Endothelial cell of umbilical vein (primary cell): ENCODE measurements around the gene BAD.

Experiments used
- EZH2 ChIP-seq: IDR thresholded peaks from 2 replicates; pipeline ENCODE4 v1.6.1; 2012; ENCODE audit warnings: borderline replicate concordance, low read depth, mild to moderate bottlenecking, moderate library complexity, low read length, inconsistent platforms; ENCODE audit not compliant: severe bottlenecking
- JUN ChIP-seq: IDR thresholded peaks from 2 replicates; pipeline ENCODE4 v1.6.1; 2011; ENCODE audit warnings: borderline replicate concordance, low read depth; ENCODE audit not compliant: insufficient read length, insufficient read depth
- MAX ChIP-seq: IDR thresholded peaks from 2 replicates; pipeline ENCODE4 v1.6.1; 2011; ENCODE audit not compliant: insufficient read depth, insufficient read length
- MYC ChIP-seq: IDR thresholded peaks from one replicate; pipeline ENCODE4 v1.6.1; 2011; ENCODE audit warnings: mild to moderate bottlenecking, low read depth, low read length
- POLR2A ChIP-seq: IDR thresholded peaks from 2 replicates; pipeline ENCODE4 v1.6.1; 2012; ENCODE audit warnings: low read depth, mild to moderate bottlenecking, control low read depth, low read length
- POLR2AphosphoS5 ChIP-seq: IDR thresholded peaks from 2 replicates; pipeline ENCODE4 v1.6.1; 2012; ENCODE audit warnings: low read depth, mild to moderate bottlenecking, control low read depth, low read length, moderate library complexity; ENCODE audit not compliant: insufficient read depth
- TF ChIP-seq, protein P1 (sequence below), 2 donors: IDR thresholded peaks; 1 replicate in 1 of 2; 2 replicates in 1 of 2; pipeline ENCODE4 v1.5.1; 2011; ENCODE audit warnings: low read length in 2 of 2, mild to moderate bottlenecking in 2 of 2, moderate library complexity in 2 of 2, control low read depth in 1 of 2, inconsistent platforms in 1 of 2, low read depth in 1 of 2; ENCODE audit not compliant: insufficient read depth in 1 of 2; ENCODE audit errors: extremely low read depth in 1 of 2

DNA sequence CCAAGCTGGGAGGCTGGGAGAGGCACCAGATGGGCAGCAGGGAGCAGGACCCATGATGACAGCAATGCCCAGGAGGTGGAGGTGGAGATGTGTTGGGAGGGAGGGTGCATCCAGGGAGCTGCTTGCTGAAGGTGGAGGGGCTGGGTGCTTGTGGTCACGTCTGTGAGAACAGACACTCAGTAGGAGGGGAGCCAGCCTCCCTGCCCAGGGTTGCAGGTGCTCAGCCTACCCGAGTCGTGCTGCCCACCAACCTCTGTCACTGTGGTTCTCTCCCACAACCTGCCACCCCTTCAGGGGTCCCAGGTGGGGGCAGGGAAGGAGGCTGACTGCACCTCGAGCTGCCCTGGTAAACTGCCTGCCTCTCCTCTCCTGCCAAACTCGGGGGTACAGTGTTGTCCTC, 38.9 kb upstream of the BAD start:
- TF ChIP-seq, protein P1, sequence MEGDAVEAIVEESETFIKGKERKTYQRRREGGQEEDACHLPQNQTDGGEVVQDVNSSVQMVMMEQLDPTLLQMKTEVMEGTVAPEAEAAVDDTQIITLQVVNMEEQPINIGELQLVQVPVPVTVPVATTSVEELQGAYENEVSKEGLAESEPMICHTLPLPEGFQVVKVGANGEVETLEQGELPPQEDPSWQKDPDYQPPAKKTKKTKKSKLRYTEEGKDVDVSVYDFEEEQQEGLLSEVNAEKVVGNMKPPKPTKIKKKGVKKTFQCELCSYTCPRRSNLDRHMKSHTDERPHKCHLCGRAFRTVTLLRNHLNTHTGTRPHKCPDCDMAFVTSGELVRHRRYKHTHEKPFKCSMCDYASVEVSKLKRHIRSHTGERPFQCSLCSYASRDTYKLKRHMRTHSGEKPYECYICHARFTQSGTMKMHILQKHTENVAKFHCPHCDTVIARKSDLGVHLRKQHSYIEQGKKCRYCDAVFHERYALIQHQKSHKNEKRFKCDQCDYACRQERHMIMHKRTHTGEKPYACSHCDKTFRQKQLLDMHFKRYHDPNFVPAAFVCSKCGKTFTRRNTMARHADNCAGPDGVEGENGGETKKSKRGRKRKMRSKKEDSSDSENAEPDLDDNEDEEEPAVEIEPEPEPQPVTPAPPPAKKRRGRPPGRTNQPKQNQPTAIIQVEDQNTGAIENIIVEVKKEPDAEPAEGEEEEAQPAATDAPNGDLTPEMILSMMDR (IDR thresholded peaks at IDR 0.05; ENCODE audit: extremely low read depth in 1 of 2, insufficient read depth in 1 of 2, low read depth in 1 of 2, low read length in 2 of 2): no peak
- TF ChIP-seq POLR2A (no peak), POLR2AphosphoS5 (no peak), MYC (no peak), MAX (no peak), EZH2 (no peak), JUN (no peak)
